HG02852 (cell line): Measurements from ENCODE around the gene CPOX.

ENCODE experiments used
- ATAC-seq: cut with Tn5 transposase; IDR thresholded peaks from one replicate; pipeline ENCODE4 v1.9.1; 2021; ENCODE audit warnings: mild to moderate bottlenecking, moderate library complexity; ENCODE audit not compliant: unreplicated experiment

Gene CPOX

DNA sequence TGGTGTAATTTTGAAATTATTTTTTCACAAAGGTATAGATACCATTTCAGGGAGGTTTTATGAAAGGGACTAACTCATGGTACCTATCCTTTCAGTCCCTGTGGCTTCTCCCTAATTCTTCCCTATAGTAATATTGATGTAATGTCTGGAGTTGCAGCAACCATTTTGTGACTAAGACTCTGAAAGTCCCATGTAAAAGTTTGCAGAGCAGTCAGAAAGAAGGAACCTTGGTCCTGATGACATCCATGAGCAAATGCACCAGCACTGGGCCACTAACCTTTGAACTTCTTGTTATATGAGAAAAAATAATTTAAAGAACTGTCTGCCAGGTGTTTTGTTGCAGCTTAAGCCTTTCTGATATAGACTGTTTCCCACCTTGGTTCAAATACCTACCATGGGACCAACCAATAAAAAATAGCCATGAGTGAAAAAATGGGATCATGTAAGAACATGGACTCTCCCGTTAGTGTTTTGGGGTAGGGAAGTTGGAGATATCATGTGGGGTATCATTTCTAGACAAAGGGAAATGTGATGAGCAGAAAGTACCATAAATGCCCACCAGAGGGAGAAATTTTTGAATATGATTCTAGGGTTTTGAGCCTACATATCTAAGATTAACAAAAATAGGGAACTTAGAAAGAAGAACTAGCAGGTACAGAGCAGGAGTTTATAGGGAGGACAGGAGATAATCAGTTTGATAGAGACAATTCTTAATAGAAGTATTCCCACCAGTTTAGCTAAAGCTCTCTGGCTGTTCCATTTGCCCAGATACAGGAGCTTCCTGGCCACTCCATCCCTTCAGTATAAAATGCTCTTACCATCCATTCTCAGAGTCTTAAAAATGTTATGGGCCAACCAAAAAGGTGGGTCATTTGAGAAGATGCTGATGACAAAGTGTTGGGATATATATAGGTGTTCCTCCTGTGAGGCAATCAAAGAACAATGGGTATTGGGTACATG lies 3.4 kb upstream of the CPOX start:
- ATAC-seq: no peak

DNA sequence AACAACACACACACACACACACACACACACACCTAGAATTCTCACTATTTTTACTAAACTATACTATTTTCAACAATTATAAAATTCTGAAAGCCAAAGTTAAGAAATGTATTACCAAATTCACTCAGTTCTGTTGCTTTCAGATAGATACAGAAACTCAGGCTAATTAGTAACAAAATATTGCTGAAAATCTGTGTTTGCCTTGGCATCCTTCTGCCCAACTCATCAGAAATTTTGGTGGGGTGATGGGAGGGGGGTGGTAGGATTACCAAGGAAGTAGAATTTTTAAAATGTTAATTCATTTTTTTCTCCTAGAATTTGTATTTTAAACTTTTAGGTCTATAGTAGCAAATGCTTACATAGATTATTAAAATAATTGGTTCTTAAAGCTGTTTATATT lies 2.7 kb upstream of the CPOX start:
- no peak for ATAC-seq

DNA sequence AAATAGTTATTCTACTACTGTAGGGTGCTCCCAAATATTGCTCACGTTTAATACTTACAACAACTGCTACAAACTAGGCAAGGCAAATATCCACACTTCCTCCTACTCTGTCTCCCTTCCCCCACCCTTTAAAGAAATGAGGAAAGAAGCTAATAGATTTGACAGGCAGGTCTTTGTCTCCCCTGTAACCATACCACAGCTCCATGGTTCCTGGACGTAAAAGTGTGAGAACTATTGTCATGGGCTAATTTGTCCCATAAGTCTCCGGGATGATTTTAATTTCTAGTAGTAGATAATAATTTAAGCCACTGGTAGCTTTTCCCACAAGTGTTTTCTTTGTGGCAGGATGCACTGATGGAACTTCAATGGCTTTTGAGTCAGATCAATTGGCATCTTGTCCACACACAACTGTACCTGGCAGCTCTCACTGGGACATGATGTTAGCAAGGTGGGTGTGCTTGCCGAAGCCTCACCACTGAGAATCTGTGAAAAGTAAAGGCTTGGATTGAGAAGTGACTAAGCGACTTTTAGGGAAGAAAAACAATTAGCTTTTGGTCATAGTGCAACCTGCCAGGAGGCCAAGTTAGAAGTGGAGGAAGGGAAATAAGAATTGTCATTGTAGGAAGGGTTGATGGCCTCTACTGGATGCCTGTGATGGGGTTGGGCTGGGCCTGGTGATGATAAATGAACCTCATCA lies 1.4 kb upstream of the CPOX start:
- ATAC-seq: no peak

DNA sequence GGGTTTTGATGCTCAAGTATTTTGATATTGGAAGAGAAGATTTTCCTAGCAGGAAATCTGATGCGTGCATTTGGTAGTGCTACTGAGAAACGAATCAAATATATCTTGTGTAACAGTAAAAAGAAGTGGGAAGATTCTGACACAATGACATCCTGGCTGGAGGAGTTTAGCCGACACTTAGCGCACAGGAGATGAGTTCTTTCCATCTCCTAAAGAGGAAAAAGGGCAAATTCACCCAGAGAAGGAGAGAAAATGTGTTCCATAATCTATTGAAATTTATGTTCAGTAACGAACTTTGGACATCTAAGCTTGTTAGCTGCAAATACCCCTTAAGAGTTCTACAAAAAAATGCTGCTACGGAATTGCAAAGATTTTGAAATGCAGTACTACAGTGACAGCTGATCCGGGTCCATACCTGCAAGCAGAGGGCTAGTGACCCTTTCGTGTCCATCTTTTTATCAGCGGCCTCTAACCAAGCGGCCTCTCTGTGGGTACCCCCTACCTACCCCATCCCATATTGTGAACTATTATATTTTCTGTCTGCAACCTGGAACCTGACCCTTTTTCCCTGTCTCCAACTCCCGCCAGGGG lies 971 bp downstream of the CPOX start:
- no peak for ATAC-seq

DNA sequence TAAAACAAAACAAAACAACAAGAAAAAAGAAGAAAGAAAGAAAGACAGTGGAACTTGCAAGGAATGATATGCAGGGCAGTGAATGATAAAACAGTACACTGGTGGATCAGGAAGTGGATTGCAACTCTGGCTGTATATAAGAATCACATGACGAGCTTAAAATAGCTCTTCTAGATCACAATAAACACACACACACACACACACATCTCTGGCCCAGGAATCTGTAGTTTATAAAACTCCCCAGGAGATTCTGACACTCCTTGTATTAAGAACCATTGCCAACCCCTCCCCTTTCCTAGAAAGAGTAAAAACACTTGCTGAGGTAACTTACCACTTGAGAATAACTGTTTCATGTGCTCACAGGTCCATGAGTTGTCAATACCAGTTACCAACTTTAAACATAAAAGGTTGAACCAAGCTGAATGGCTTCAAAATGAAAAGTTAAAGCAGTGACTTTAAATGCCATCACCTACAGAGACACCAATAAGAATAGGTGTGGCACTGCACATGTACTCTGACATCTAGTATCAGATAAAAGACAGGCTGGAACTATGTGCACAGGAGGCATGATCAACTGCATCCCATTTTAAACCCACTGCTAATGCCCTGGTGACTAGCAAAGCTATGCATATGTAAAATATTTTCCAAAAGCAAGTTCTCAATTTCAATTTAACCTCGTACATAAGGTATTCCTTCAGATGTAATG lies 3.9 kb downstream of the CPOX start:
- no peak for ATAC-seq

DNA sequence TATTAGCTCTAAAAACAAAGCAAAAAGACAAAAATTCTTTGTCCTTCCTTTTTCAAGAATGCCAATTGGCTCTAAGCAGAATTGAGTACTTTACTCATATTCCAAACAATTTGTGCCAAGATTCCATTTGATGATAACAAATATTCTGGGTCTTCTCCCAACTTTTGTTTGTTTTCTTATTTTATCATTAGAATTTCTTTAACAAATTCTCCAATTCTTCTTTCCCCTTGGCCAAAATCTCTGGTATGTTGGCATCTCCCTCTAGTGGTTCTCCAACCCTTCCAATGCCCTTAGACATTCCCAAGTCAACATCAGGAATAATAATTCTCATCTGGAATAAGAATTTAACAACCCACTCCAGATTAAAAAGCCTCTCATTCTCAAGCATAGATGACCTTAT lies 5.3 kb downstream of the CPOX start:
- no peak for ATAC-seq

DNA sequence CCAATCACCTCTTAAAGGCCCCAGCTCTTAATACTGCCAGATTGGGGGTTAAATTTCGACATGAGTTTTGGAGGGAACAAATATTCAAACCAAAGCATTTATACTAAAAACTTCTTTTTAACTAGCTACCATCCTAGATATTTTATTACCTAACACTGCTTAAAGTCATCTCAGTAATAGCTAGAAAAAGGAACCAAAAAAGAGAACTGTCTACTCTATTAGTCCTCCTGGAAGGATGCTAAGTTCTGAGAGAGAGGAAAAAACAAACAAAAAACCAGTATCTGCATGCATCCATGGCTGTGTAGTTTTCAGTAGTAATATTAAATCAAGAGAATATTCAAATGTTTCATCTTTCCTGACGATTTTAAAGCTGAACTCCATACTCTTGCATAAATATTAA lies 5.8 kb downstream of the CPOX start:
- ATAC-seq: no peak

DNA sequence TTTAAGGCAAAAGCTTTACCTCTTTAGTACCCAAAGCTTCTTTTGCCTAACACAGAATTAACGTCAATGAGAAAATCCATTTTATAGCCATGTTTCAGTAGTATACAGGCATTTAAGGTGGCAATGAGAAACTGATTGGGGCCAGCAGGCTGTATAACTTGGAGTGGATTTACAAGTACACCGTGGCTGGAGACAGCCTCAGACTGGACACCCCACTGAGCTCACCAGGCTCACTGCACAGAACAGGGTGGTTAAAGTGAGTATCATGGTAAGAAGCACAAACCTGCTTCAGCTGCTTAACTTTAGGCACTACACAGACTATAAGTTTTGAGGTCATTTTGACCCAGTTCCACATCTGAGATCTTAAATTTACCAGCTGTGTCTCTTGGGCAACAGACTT lies 8.9 kb downstream of the CPOX start:
- no peak for ATAC-seq

DNA sequence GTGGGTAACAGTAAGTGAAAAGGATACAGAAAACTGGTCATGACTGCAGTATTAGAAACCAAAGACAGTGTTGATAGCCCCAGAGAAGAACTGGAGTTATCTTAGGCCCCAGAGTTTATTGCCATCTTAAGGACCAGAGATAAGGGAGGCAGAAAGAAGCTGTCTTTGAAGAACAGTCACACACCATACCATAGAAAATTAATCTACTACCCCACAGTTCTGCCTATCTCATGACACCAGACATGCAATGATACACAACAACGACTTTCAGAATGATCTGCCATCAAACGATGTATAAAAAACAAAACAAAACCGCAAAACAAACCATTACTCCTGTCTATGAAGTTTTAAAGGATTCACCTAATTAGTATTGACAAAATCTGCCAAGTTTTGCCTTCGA lies 9.6 kb downstream of the CPOX start:
- ATAC-seq: no peak

DNA sequence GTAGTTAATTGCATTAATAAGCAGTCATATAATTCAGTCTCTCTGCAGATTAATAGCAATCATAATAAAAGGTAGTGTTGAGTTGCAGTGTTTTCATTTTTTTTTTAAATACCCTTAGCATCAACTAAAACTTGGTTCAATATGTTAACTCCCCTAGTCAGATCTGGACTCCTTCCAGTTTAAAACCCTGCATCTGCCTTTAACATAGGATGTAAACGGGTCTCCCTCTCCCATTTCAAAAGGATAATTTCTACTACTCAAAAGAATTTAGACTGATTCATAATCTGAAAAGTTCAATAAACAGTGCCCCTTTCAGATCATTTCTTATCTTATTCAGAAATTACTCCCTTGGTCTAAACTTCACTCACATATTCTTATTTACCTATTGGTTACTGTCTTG lies 11.4 kb downstream of the CPOX start:
- no peak for ATAC-seq

DNA sequence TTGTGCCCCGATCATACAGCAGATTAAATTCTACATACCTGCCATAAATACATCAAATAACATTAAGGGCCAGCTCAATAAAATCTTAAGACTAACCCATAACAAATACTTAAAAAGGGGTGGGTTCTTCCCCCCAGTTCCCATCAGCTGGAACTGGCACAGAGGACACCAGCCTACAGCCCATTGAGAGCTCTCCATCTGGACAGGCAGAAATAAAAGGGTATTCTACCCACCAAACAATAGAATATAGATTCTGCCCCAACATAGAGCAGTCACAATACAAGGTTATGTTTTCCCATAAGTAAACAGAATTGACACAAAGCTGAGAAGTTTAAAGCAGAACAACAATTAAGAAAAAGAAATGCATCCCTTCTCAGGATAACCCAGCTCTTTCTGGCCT lies 11.9 kb downstream of the CPOX start:
- no peak for ATAC-seq

DNA sequence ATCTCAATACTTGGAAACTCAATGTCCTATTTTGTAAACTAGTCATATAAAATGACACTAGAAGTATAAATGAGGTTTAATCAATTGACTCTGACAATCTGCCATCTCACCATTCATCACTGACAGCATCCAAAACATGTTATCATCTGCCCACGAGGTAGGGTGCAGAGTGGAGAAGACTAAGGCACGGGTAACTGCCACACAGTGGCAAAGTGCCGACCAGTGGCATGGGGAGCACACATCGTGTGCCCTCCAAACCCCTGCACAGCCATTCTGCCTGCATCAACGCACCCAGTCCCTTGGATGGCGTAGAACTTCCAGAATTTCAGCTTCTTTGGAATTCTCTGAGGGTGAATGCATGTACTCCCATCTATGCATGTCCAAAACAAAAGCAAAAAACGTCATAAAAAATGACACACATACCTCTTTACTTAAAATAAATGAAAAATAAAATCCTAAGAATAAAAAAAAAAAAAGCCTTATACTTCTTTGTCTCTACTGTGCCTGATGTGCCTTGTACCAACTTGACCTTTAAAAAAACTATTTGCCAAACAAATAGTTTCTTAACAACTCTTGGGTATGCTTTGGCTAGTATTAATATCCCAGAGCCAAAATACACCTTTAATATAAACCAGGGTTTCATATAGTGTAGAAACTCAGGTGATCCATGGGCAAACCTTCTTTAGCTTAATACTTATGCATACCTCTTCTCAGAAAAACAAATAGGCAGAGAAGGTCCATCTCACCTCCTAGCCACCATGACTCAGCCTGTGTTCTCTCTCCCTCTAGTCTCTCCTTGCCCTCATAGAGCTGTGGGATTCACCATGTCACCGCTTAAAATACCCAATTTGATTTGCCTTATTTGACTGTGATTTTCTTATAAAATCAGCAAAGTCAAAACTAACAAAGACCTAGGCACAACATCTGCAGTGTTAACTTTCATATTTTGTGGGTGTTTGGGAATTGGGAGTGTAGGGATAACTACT lies 12.7 kb downstream of the CPOX start:
- ATAC-seq: no peak

DNA sequence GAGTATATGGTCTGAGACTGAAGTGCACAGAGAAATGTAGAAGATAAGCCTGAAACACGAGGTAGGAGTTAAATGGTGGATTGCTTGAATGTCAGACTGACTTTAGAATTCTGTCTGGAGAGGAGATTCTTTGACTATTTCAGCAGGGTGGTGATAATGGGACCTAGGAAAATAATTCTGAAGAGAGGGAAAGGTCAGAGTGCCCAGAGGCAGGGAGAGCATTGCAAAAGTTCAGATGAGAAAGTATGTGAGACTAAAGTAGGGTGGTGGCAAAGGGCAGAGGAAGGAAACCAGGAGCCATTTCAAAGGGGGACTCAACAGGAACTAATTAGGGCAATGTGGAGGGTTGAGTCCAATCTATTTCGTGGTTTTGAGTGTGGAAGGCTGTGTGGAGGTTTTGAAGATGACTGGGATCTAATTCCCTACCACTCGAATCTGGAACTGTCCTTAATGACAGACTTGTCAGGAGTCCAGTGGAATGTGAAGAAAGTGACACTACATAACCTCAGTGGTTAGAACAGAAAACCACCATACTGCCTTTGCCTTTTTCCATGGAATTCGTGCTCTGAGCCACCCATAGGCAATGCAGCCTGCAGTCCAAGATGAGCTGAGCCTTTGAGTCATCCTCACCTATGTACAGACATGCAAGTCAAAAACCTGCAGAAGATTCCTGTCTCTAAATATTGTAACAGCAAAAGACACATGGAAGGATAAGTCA lies 16.1 kb downstream of the CPOX start:
- no peak for ATAC-seq

DNA sequence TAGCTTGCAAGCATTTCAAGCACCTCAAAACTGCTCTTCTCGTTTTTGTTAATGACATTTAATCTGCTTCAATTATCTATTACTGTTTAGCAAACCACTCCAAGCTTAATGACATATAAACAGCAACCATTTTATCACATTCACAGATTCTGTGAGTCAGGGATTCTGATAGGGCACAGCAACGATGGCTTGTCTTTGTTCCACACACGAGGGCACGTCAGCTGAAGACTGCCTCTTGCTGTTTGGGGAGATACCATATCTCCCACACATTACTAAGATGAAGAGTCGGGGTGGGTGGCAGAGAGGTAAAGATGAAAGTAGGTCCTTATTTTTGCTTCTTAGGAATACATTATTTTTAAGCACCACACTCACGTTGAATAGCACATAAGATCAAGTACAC lies 19.3 kb downstream of the CPOX start:
- no peak for ATAC-seq

DNA sequence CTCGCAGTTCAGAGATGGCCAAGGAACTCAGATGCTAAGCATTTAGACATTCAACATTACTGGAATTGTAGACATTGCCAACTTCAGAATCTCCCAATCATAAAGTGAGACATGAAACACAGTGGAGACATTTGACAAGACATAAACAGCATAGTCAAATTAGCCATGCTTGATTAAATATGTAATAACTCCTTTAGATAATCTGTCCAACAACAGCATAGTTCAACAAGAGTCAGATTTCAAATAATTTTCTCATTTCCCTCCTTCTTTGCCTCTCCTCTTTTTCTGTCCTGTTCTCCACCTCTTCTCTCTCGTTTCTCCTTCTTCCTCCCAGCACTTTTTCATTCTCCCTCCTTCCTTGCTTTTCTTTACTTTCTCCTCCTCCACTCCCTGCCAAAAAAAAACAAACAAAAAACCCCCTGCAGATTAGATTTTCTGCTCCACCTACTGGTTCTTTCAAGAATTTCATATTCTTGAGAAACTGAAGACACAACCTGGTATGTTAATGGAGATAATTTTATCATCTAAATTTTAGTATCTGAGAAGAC lies 20.2 kb downstream of the CPOX start:
- peak; percentile 64 for ATAC-seq

DNA sequence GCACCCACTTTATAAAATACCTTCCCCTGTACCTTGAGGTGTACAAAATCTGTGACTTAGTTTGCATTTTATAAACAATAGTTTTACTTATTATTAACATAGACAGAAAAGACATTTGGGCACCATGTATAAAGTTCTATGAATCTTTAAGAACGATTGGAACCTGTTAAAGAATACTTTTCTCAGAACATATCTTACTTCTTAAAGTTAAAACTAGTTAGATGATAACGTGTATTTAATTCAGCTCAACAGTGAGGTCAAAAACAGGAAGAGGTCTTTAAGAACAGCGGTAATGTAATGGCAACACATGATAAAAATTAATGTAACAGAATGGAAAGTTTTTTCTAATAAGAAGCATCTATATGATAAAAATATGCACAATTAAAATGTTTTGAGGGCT lies 25.0 kb downstream of the CPOX start:
- ATAC-seq: no peak

DNA sequence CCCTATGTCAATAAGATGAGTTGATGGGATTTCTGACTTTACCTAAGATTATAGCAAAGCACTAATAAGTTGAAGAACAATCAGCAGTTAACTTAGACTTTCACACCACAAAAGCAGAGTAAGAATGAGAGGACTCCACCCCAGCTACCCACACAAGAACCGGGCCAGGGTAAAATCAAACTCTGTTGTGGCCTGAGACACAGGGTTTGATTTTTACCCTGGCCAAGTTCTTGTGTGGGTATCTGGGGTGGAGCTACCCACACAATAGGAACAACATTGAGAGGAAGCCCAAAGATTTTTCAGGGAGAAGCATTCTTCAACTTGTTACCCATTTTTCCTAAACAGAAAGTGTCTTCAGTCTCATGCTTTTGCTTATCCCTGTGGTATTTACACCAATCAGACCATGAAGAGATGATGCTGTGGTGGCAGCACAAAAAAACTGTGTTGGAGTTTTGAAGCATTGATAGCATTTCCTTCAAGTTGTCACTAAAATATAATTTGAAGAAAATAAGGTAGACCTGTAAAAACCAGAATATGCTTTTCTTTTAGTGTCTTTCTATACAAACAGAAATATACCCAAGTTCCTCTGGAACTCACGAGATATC lies 25.6 kb downstream of the CPOX start:
- ATAC-seq: peak; percentile 26

DNA sequence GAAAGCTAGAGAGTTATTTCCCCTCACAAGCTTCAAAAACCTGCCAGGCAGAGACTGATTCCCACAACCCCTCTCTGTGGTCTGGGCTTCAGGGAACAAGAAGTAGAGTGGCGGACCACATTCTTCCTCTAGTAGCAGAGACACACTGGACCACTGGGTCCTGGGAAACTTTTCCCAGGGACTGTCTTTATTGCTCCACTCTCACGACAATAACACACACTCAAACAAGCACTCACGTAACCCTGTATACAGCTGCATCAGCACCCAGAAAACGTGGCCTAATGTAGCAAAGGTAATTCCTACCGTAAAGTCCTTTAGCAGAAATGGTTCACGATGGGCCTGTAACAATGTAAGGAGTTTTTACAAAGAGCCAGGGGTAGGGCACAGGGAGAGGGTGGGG lies 27.6 kb downstream of the CPOX start:
- no peak for ATAC-seq

DNA sequence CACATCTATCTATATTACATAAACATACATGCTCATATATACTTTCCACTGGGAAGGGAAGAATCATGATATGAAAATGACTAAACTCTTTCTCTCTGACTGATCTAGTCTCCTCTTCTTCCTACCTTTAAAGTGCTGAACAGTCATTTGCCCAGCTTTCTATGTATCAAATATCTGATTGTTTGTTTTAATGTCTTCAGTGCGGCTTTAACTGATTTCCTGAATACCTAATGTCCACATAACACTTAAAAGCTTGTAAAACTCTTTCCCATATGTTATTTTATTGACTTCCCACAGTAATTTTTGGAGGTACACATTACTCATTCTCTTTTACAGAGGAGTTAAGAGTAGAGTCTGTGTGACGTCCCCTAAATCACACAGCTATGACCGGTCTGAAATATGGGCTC lies 28.2 kb downstream of the CPOX start:
- ATAC-seq: peak; percentile 20
